Uterus (tissue), 4 donors: Measurements from ENCODE around the gene TRIAP1. TPM values are rescaled to one million over a fixed set of nuclear protein-coding genes. Genes with fewer than 3 reads are reported as not detected.

Source experiments
- DNase-seq, 2 donors: peaks; one replicate each; pipeline ENCODE4 v3.0.0-alpha.2; 2019 to 2020
- H3K27ac ChIP-seq, 2 donors: fragments of 200-600 bp; sonication (generic); 1 replicate in 1 of 2; 2 replicates in 1 of 2; pipeline ENCODE4 v1.5.1; 2016 to 2018
- H3K27me3 ChIP-seq, 2 donors: fragments of 200-600 bp; sonication (generic); one replicate each; pipeline ENCODE4 v1.5.1; 2018 to 2019; ENCODE audit warnings: control low read depth in 1 of 2
- H3K36me3 ChIP-seq, 2 donors: fragments of 200-600 bp; sonication (generic); one replicate each; pipeline ENCODE4 v1.5.1; 2019; ENCODE audit warnings: control low read depth in 1 of 2
- H3K4me1 ChIP-seq, 2 donors: fragments of 200-600 bp; sonication (generic); one replicate each; pipeline ENCODE4 v1.5.1; 2018 to 2019; ENCODE audit warnings: control low read depth in 1 of 2
- H3K4me3 ChIP-seq, 2 donors: fragments of 200-600 bp; sonication (generic); 1 replicate in 1 of 2; 2 replicates in 1 of 2; pipeline ENCODE4 v1.5.1; 2018 to 2019; ENCODE audit warnings: mild to moderate bottlenecking in 1 of 2
- H3K9me3 ChIP-seq, 2 donors: fragments of 200-600 bp; sonication (generic); one replicate each; pipeline ENCODE4 v1.5.1; 2019; ENCODE audit warnings: control low read depth in 1 of 2
- CTCF ChIP-seq, 4 experiments: fragments of 200-600 bp in 2 of 4; fragments of 450-650 bp in 2 of 4; sonication (generic) in 2 of 4; IDR thresholded peaks; one replicate each; pipeline ENCODE4 v1.5.1; 2016 to 2019; ENCODE audit warnings: antibody characterized with exemption in 4 of 4, mild to moderate bottlenecking in 2 of 4, moderate library complexity in 1 of 4
- POLR2A ChIP-seq, 2 donors: fragments of 450-650 bp; IDR thresholded peaks; one replicate each; pipeline ENCODE4 v1.6.1; 2016; ENCODE audit warnings: antibody characterized with exemption in 2 of 2, mild to moderate bottlenecking in 1 of 2, moderate library complexity in 1 of 2
- intact Hi-C: fragments of 100-400 bp; cut with DNase I; formaldehyde crosslinking; loops from one replicate; pipeline ENCODE4 v1.15.1; 2023; ENCODE audit warnings: low total_unique reads
- total RNA-seq, 4 donors: library from RNA; depleted of rRNA in 3 of 4; stranded (reverse); fragments of >200 nt in 3 of 4; gene quantifications; one replicate each; pipeline versions ENCODE4 v1.1.0 to v1.2.4, GENCODE V29; 2014 to 2023
- donor health status: DM: yes; HTN: yes; CAD: no.

The TRIAP1 gene
- total RNA-seq, 4 donors from 2014 or later = 1.2 to 16.8 (median 8.0) TPM

- intact Hi-C loops = no loop called here
- H3K27me3 ChIP-seq = no peaks in the 10 kb centered on the region
- no peaks in the 10 kb centered on the region for H3K9me3 ChIP-seq
- peak; percentile 20 to 26 for DNase-seq
- no peaks in the 10 kb centered on the region for H3K36me3 ChIP-seq
- H3K4me1 ChIP-seq = peaks cover 0 to 22% of the 10 kb centered on the region in 2 donors
- peak overlapping the region; percentile 75 to 89 for H3K4me3 ChIP-seq
- TF ChIP-seq CTCF (IDR thresholded peaks at IDR 0.05) = peak in 1 of 4 experiments; percentile 6
- TF ChIP-seq POLR2A (IDR thresholded peaks at IDR 0.05) = no peak
- peak overlapping the region; percentile 89 to 92 for H3K27ac ChIP-seq
These were observed 22.8 kb upstream of the TRIAP1 start for GRCh38 chr12:120468821-120469449.

- peak overlapping the region; percentile 89 to 92 for H3K27ac ChIP-seq
- TF ChIP-seq POLR2A (IDR thresholded peaks at IDR 0.05) = no peak
- TF ChIP-seq CTCF (IDR thresholded peaks at IDR 0.05) = no peak
- peak in 1 of 2 donors; percentile 28 for DNase-seq
- no peaks in the 10 kb centered on the region for H3K36me3 ChIP-seq
- intact Hi-C loops = no loop called here
- peaks cover 0 to 22% of the 10 kb centered on the region in 2 donors for H3K4me1 ChIP-seq
- H3K4me3 ChIP-seq = peak overlapping the region; percentile 75 to 89
- H3K27me3 ChIP-seq = no peaks in the 10 kb centered on the region
- no peaks in the 10 kb centered on the region for H3K9me3 ChIP-seq
These were observed 22.2 kb upstream of the TRIAP1 start for GRCh38 chr12:120468325-120468820.

GRCh38 chr12:120467439-120467838, 21.3 kb upstream of the TRIAP1 start:
- no peak for TF ChIP-seq CTCF (IDR thresholded peaks at IDR 0.05)
- TF ChIP-seq POLR2A (IDR thresholded peaks at IDR 0.05) = no peak
- DNase-seq = no peak
- intact Hi-C loops = no loop called here
- peaks cover 0 to 18% of the 10 kb centered on the region in 2 donors for H3K4me1 ChIP-seq
- H3K27ac ChIP-seq = no peak overlapping the region
- no peak overlapping the region for H3K4me3 ChIP-seq
- H3K27me3 ChIP-seq = no peaks in the 10 kb centered on the region
- no peaks in the 10 kb centered on the region for H3K36me3 ChIP-seq
- no peaks in the 10 kb centered on the region for H3K9me3 ChIP-seq

GRCh38 chr12:120466560-120467315, 20.6 kb upstream of the TRIAP1 start:
- DNase-seq = peak in 1 of 2 donors; percentile 34
- no peaks in the 10 kb centered on the region for H3K9me3 ChIP-seq
- TF ChIP-seq CTCF (IDR thresholded peaks at IDR 0.05) = peak; percentile 23 to 44 (median 25)
- TF ChIP-seq POLR2A (IDR thresholded peaks at IDR 0.05) = no peak
- H3K27me3 ChIP-seq = no peaks in the 10 kb centered on the region
- peaks cover 0 to 18% of the 10 kb centered on the region in 2 donors for H3K4me1 ChIP-seq
- no peak overlapping the region for H3K4me3 ChIP-seq
- no peak overlapping the region for H3K27ac ChIP-seq
- no peaks in the 10 kb centered on the region for H3K36me3 ChIP-seq
- intact Hi-C loops = no loop called here

GRCh38 chr12:120465756-120466155, 19.6 kb upstream of the TRIAP1 start:
- H3K27ac ChIP-seq = no peak overlapping the region
- TF ChIP-seq CTCF (IDR thresholded peaks at IDR 0.05) = no peak
- no peak for TF ChIP-seq POLR2A (IDR thresholded peaks at IDR 0.05)
- no peak overlapping the region for H3K4me3 ChIP-seq
- H3K9me3 ChIP-seq = no peaks in the 10 kb centered on the region
- H3K4me1 ChIP-seq = peaks cover 0 to 18% of the 10 kb centered on the region in 2 donors
- no peaks in the 10 kb centered on the region for H3K27me3 ChIP-seq
- no peak for DNase-seq
- no peaks in the 10 kb centered on the region for H3K36me3 ChIP-seq
- intact Hi-C loops = no loop called here
